GM03348 (cell line): Measurements from ENCODE around the gene MPND.
A peak's percentile ranks its signal among the peaks of the same experiment; 100 is the strongest.

Experiments
- DNase-seq: peaks from one replicate; pipeline ENCODE4 v3.0.0; 2012; ENCODE audit warnings: low spot score

Gene MPND

GRCh38 chr19:4366666-4367335, 23.4 kb downstream of the MPND start:
- no peak for DNase-seq

GRCh38 chr19:4367336-4367723, 24.0 kb downstream of the MPND start:
- DNase-seq: no peak

- no peak for DNase-seq
Observed at GRCh38 chr19:4367781-4368127, 24.4 kb downstream of the MPND start.

- DNase-seq: no peak
Observed at GRCh38 chr19:4368128-4368820, 24.9 kb downstream of the MPND start.

GRCh38 chr19:4369109-4369887, 25.9 kb downstream of the MPND start:
- DNase-seq: no peak

- DNase-seq: no peak
Observed at GRCh38 chr19:4369888-4370260, 26.5 kb downstream of the MPND start.

- no peak for DNase-seq
Observed at GRCh38 chr19:4370418-4371041, 27.2 kb downstream of the MPND start.

- no peak for DNase-seq
Observed at GRCh38 chr19:4371247-4372164, 28.1 kb downstream of the MPND start.

GRCh38 chr19:4372165-4373012, 29.0 kb downstream of the MPND start:
- no peak for DNase-seq

GRCh38 chr19:4373013-4373367, 29.6 kb downstream of the MPND start:
- no peak for DNase-seq

- DNase-seq: peak; percentile 52
Observed at GRCh38 chr19:4373601-4374497, 30.5 kb downstream of the MPND start.

- DNase-seq: peak; percentile 93
Observed at GRCh38 chr19:4374498-4375163, 31.3 kb downstream of the MPND start.

- DNase-seq: peak; percentile 76
Observed at GRCh38 chr19:4375164-4376027, 32.0 kb downstream of the MPND start.

GRCh38 chr19:4376028-4376670, 32.8 kb downstream of the MPND start:
- DNase-seq: no peak

GRCh38 chr19:4376671-4376990, 33.3 kb downstream of the MPND start:
- DNase-seq: no peak

GRCh38 chr19:4376991-4377781, 33.8 kb downstream of the MPND start:
- DNase-seq: no peak

- DNase-seq: no peak
Observed at GRCh38 chr19:4378886-4379285, 35.5 kb downstream of the MPND start.
